Panc1 (cell line): ENCODE measurements around the gene AMBRA1. TPM values are rescaled to one million over a fixed set of nuclear protein-coding genes. Genes with fewer than 3 reads are reported as not detected.

Source experiments
- ATAC-seq: fragments of 200-7000 bp; cut with Tn5 transposase; 2 replicates; pipeline ENCODE4 v1.9.1; 2020; ENCODE audit warnings: mild to moderate bottlenecking, moderate library complexity
- BruUV-seq: library from RNA; stranded (reverse); fragments of 400-500 nt; replicated peaks from 2 replicates; lab custom pipeline; 2021; lab: Mats Ljungman, UMichigan
- CTCF ChIA-PET: fragments of 300-600 bp; sonication (Branson Sonifier 250); formaldehyde crosslinking; loops from one replicate; lab custom pipeline; 2022; ENCODE audit warnings: antibody characterized with exemption; lab: Charles Lee
- POLR2A ChIA-PET: fragments of 300-600 bp; sonication (Branson Sonifier 250); formaldehyde crosslinking; loops from one replicate; lab custom pipeline; 2022; ENCODE audit warnings: antibody characterized with exemption; lab: Charles Lee
- DNase-seq: peaks from one replicate; pipeline ENCODE4 v3.0.0-alpha.2; 2010; ENCODE audit warnings: low read depth, low spot score
- H3K27ac ChIP-seq: 2 replicates; pipeline ENCODE4 v1.5.1; 2011; ENCODE audit warnings: mild to moderate bottlenecking, low read length, inconsistent platforms
- H3K27me3 ChIP-seq: fragments of 200-500 bp; sonication (Bioruptor generic); 2 replicates; pipeline ENCODE4 v1.6.0; 2014; ENCODE audit warnings: low read length, inconsistent platforms; ENCODE audit not compliant: control insufficient read depth, insufficient read depth
- H3K36me3 ChIP-seq: fragments of 200-500 bp; sonication (Bioruptor generic); 2 replicates; pipeline ENCODE4 v1.5.1; 2014; ENCODE audit warnings: inconsistent platforms, mild to moderate bottlenecking, low read length, moderate library complexity; ENCODE audit not compliant: control insufficient read depth, insufficient read depth
- H3K4me1 ChIP-seq: 2 replicates; pipeline ENCODE4 v1.5.1; 2011; ENCODE audit warnings: inconsistent platforms, mild to moderate bottlenecking, low read length, moderate library complexity; ENCODE audit not compliant: control insufficient read depth, insufficient read depth
- H3K4me3 ChIP-seq, 2 experiments: 2 replicates each; pipeline ENCODE4 v1.5.1; 2011 to 2012; ENCODE audit warnings: low read depth in 2 of 2, low read length in 2 of 2, mild to moderate bottlenecking in 2 of 2, inconsistent platforms in 1 of 2, moderate library complexity in 1 of 2
- H3K9me3 ChIP-seq: fragments of 200-500 bp; sonication (Bioruptor generic); 2 replicates; pipeline ENCODE4 v1.5.1; 2014; ENCODE audit warnings: low read depth, mild to moderate bottlenecking, inconsistent platforms, low read length, moderate library complexity; ENCODE audit not compliant: control insufficient read depth, insufficient read depth
- CTCF ChIP-seq: fragments of 450-650 bp; IDR thresholded peaks from 2 replicates; pipeline ENCODE4 v1.5.1; 2017; ENCODE audit warnings: mild to moderate bottlenecking
- POLR2AphosphoS5 ChIP-seq: IDR thresholded peaks from 2 replicates; pipeline ENCODE4 v1.6.1; 2012; ENCODE audit warnings: mild to moderate bottlenecking, low read depth, low read length, moderate library complexity
- SIN3A ChIP-seq: IDR thresholded peaks from 2 replicates; pipeline ENCODE4 v1.6.1; 2012; ENCODE audit warnings: low read depth, mild to moderate bottlenecking, low read length, moderate library complexity, borderline replicate concordance; ENCODE audit not compliant: insufficient read depth
- TCF7L2 ChIP-seq: IDR thresholded peaks from 2 replicates; pipeline ENCODE4 v1.6.1; 2011; ENCODE audit warnings: mild to moderate bottlenecking, low read depth, low read length, inconsistent platforms
- in situ Hi-C: cut with HindIII; loops from 2 replicates; pipeline ENCODE4 v1.10.0; 2016; ENCODE audit warnings: low sequenced_read_pairs, low pct_unique_long_range_greater_than_20kb
- intact Hi-C: fragments of 100-400 bp; cut with micrococcal nuclease; formaldehyde crosslinking; loops from one replicate; pipeline ENCODE4 v1.10.0; 2022; ENCODE audit not compliant: unreplicated experiment
- total RNA-seq: library from RNA; stranded (reverse); gene quantifications from one replicate; pipeline ENCODE4 v1.2.1, GENCODE V29; 2021; ENCODE audit not compliant: unreplicated experiment
- TF ChIP-seq, protein P1 (sequence below), 2 experiments: IDR thresholded peaks; 2 replicates each; pipeline ENCODE4 v1.6.1; 2011 to 2012; ENCODE audit warnings: low read depth in 2 of 2, control low read depth in 1 of 2, low read length in 1 of 2, mild to moderate bottlenecking in 1 of 2, moderate library complexity in 1 of 2; ENCODE audit not compliant: insufficient read depth in 1 of 2

The AMBRA1 gene
- total RNA-seq, 1 experiment from 2014 or later: 40.0 TPM

DNA sequence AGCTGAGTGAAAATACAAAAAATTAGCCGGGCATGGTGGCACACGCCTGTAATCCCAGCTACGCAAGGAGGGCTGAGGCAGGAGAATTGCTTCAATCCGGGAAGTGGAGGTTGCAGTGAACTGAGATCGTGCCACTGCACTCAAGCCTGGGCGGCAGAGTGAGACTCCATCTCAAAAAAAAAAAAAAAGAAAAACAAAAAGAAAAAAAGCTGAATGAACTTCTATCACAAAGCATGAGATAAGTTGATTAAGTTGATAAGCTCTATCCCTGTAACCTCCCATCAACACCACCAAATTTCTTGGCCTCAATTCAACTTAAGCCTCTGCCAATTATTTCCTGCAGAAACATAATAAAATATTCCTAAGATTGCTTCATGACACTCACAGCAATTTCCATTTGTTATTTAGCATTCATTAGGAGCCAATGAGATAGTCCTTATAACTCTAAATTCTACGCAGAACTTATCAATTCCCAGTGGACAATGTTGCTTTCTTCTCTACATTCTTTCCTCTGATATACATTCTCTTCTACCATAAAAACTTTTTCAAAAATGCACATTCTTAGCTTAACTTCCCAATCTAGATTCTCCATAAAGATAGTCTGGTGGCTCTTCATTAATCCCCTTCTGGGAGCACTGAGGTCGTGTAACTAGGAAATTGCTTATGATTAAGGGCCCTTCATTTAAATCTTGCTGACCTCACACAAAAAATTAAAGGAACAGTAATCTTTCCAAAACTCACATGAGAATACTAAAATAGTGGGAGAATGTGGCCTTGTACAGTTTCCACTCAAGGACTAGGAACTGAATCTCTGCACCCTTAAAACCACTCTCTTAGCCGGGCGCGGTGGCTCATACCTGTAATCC lies 2.9 kb downstream of the AMBRA1 start:
- no peaks in the 10 kb centered on the region for H3K27me3 ChIP-seq
- in situ Hi-C loops: no loop called here
- ATAC-seq (no peak), DNase-seq (no peak)
- peak overlapping the region; percentile 89 to 99 for H3K4me3 ChIP-seq
- H3K27ac ChIP-seq: peak overlapping the region; percentile 97
- intact Hi-C loops: no loop called here
- ChIA-PET CTCF (interaction anchor here (0.6 to 1.2 kb wide), 3 partner anchors 12 to 430 kb away, joined by 3 to 4 read pairs (median 3); no protein-coding TSS in a partner anchor), POLR2A (interaction anchor here (0.5 to 0.7 kb wide), 3 partner anchors 44 to 259 kb away, joined by 3 to 4 read pairs (median 3); no protein-coding TSS in a partner anchor)
- TF ChIP-seq, protein P1, sequence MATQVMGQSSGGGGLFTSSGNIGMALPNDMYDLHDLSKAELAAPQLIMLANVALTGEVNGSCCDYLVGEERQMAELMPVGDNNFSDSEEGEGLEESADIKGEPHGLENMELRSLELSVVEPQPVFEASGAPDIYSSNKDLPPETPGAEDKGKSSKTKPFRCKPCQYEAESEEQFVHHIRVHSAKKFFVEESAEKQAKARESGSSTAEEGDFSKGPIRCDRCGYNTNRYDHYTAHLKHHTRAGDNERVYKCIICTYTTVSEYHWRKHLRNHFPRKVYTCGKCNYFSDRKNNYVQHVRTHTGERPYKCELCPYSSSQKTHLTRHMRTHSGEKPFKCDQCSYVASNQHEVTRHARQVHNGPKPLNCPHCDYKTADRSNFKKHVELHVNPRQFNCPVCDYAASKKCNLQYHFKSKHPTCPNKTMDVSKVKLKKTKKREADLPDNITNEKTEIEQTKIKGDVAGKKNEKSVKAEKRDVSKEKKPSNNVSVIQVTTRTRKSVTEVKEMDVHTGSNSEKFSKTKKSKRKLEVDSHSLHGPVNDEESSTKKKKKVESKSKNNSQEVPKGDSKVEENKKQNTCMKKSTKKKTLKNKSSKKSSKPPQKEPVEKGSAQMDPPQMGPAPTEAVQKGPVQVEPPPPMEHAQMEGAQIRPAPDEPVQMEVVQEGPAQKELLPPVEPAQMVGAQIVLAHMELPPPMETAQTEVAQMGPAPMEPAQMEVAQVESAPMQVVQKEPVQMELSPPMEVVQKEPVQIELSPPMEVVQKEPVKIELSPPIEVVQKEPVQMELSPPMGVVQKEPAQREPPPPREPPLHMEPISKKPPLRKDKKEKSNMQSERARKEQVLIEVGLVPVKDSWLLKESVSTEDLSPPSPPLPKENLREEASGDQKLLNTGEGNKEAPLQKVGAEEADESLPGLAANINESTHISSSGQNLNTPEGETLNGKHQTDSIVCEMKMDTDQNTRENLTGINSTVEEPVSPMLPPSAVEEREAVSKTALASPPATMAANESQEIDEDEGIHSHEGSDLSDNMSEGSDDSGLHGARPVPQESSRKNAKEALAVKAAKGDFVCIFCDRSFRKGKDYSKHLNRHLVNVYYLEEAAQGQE (IDR thresholded peaks at IDR 0.05; ENCODE audit: insufficient read depth in 1 of 2, low read depth in 2 of 2, low read length in 1 of 2): no peak
- no peak for TF ChIP-seq SIN3A
- TF ChIP-seq TCF7L2: no peak
- no peak for TF ChIP-seq POLR2AphosphoS5
- TF ChIP-seq CTCF: no peak
- peaks cover 33% of the 10 kb centered on the region for H3K4me1 ChIP-seq
- no peaks in the 10 kb centered on the region for H3K9me3 ChIP-seq
- H3K36me3 ChIP-seq: no peaks in the 10 kb centered on the region; the same call in 1 of the 2 replicates
- BruUV-seq: TSS peak; percentile 66

DNA sequence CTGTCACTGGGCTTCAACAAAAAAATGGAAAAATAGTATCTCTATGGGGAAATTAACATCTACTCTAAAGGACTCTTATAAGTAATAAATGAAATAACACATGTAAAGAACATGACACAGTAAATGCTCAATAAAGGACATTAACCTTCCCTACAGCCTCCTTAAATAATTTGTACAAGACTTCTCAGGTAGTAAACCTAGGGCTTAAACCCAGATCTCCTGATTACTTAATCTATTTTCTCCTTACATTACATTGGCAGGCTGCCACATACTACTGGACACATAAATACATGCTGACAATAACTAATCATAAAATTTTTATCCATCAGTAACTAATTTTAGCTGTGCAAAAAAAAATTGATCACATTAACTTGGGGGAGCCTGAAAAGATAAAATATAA lies 4.9 kb downstream of the AMBRA1 start:
- DNase-seq: no peak
- in situ Hi-C loops: no loop called here
- no peaks in the 10 kb centered on the region for H3K27me3 ChIP-seq
- H3K27ac ChIP-seq: peak overlapping the region; percentile 29; the same call in 1 of the 2 replicates
- peaks cover 25% of the 10 kb centered on the region for H3K4me1 ChIP-seq
- POLR2A ChIA-PET: interaction anchor here (0.7 kb wide), 1 partner anchor 35 kb away, joined by 3 read pairs; no protein-coding TSS in a partner anchor
- ATAC-seq: no peak
- CTCF ChIA-PET: interaction anchor here (0.7 kb wide), 1 partner anchor 1249 kb away, joined by 9 read pairs; no protein-coding TSS in a partner anchor
- no TSS peak for BruUV-seq
- H3K4me3 ChIP-seq: no peak overlapping the region
- H3K9me3 ChIP-seq: no peaks in the 10 kb centered on the region
- H3K36me3 ChIP-seq: no peaks in the 10 kb centered on the region; the same call in 1 of the 2 replicates
- no peak for TF ChIP-seq TCF7L2
- no peak for TF ChIP-seq SIN3A
- no peak for TF ChIP-seq CTCF
- TF ChIP-seq, protein P1 (IDR thresholded peaks at IDR 0.05; ENCODE audit: insufficient read depth in 1 of 2, low read depth in 2 of 2, low read length in 1 of 2): no peak
- no peak for TF ChIP-seq POLR2AphosphoS5
- intact Hi-C loops: no loop called here
